Prostate gland (tissue), 2 donors: ENCODE measurements around the gene CTSO. TPM values are rescaled to one million over a fixed set of nuclear protein-coding genes. Genes with fewer than 3 reads are reported as not detected.

Experiments
- DNase-seq: peaks from one replicate; pipeline ENCODE4 v3.0.0-alpha.2; 2019; ENCODE audit warnings: low spot score
- H3K27ac ChIP-seq, 2 donors: fragments of 200-600 bp; sonication (generic); 2 replicates each; pipeline ENCODE4 v1.5.1; 2017 to 2019
- H3K27me3 ChIP-seq: fragments of 200-600 bp; sonication (generic); replicated peaks from 2 replicates; pipeline ENCODE4 v1.5.1; 2019; ENCODE audit not compliant: insufficient read depth
- H3K36me3 ChIP-seq, 2 donors: fragments of 200-600 bp; sonication (generic); 1 replicate in 1 of 2; 2 replicates in 1 of 2; pipeline versions ENCODE4 v1.5.1 to v1.8.1; 2017 to 2019
- H3K4me1 ChIP-seq: fragments of 200-600 bp; sonication (generic); replicated peaks from 2 replicates; pipeline ENCODE4 v1.5.1; 2019
- H3K4me3 ChIP-seq, 2 donors: fragments of 200-600 bp; sonication (generic); 2 replicates each; pipeline ENCODE4 v1.5.1; 2017 to 2019
- H3K9me3 ChIP-seq: fragments of 200-600 bp; sonication (generic); 2 replicates; pipeline ENCODE4 v1.5.1; 2017
- POLR2A ChIP-seq: fragments of 450-650 bp; IDR thresholded peaks from one replicate; pipeline ENCODE4 v1.6.1; 2016; ENCODE audit warnings: antibody characterized with exemption, mild to moderate bottlenecking
- POLR2AphosphoS5 ChIP-seq: sonication (generic); formaldehyde crosslinking; IDR thresholded peaks from one replicate; pipeline ENCODE4 v1.6.1; 2017; ENCODE audit warnings: antibody characterized with exemption
- WGBS: methylation state at CpG from one replicate; pipeline ENCODE4 v1.1.5; 2018; 5-methylcytosine and 5-hydroxymethylcytosine counted together
- intact Hi-C: fragments of 100-400 bp; cut with DNase I; formaldehyde crosslinking; loops from one replicate; pipeline ENCODE4 v1.14.2; 2022
- total RNA-seq, 2 donors: library from RNA; depleted of rRNA; stranded (reverse); fragments of >200 nt; gene quantifications; one replicate each; pipeline ENCODE4 v1.1.0, GENCODE V29; 2016
- TF ChIP-seq, protein P1 (sequence below), 4 experiments: fragments of 200-600 bp in 2 of 4; fragments of 450-650 bp in 2 of 4; sonication (generic) in 2 of 4; IDR thresholded peaks; 1 replicate in 3 of 4; 2 replicates in 1 of 4; pipeline ENCODE4 v1.5.1; 2016 to 2019; ENCODE audit warnings: antibody characterized with exemption in 4 of 4, mild to moderate bottlenecking in 2 of 4, moderate library complexity in 2 of 4

The CTSO gene
- total RNA-seq, 2 donors from 2014 or later: 24.9 to 37.5 TPM

DNA sequence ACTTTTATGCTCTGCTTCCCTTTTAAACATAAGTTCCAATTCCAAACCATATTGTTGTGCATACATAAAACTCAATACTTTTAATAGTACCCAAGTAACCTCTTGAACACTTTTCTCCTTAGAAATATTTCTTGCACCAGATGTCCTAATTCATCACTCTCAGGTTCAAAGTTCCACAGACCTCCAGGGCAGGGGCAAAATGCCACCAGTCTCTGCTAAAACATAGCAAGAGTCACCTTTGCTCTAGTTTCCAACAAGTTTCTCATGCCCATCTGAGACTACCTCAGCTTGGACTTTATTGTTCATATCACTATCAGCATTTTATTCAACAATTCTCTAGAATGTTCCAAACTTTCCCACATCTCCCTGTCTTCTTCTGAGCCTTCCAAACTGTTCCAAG is 73.9 kb downstream of the CTSO start:
- TF ChIP-seq, protein P1, sequence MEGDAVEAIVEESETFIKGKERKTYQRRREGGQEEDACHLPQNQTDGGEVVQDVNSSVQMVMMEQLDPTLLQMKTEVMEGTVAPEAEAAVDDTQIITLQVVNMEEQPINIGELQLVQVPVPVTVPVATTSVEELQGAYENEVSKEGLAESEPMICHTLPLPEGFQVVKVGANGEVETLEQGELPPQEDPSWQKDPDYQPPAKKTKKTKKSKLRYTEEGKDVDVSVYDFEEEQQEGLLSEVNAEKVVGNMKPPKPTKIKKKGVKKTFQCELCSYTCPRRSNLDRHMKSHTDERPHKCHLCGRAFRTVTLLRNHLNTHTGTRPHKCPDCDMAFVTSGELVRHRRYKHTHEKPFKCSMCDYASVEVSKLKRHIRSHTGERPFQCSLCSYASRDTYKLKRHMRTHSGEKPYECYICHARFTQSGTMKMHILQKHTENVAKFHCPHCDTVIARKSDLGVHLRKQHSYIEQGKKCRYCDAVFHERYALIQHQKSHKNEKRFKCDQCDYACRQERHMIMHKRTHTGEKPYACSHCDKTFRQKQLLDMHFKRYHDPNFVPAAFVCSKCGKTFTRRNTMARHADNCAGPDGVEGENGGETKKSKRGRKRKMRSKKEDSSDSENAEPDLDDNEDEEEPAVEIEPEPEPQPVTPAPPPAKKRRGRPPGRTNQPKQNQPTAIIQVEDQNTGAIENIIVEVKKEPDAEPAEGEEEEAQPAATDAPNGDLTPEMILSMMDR (IDR thresholded peaks at IDR 0.05): no peak
- TF ChIP-seq POLR2A: no peak
- TF ChIP-seq POLR2AphosphoS5: no peak
- H3K27ac ChIP-seq: no peak overlapping the region
- DNase-seq: no peak
- H3K4me3 ChIP-seq: no peak overlapping the region
- no peaks in the 10 kb centered on the region for H3K4me1 ChIP-seq
- intact Hi-C loops: no loop called here
- no peaks in the 10 kb centered on the region for H3K9me3 ChIP-seq
- no peaks in the 10 kb centered on the region for H3K36me3 ChIP-seq
- no peaks in the 10 kb centered on the region for H3K27me3 ChIP-seq

DNA sequence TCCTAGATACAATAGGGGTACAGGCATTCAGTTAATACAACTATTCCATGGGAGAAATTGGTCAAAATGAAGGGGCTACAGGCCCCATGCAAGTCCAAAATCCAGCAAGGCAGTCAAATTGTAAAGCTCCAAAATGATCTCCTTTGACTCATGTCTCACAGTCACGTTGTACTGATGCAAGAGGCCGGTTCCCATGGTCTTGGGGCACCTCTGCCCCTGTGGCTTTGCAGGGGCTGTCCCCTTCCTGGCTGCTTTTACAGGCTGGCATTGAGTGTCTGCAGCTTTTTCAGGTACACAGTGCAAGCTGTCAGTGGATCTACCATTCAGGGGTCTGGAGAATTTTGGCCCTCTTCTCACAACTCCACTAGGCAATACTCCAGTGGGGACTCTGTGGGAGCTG is 75.1 kb downstream of the CTSO start:
- WGBS: 39% methylated on average over 2 of the region's 2 CpGs
- DNase-seq: no peak
- intact Hi-C loops: no loop called here
- Histone ChIP-seq H3K27me3 (no peaks in the 10 kb centered on the region), H3K4me3 (no peak overlapping the region), H3K4me1 (no peaks in the 10 kb centered on the region), H3K9me3 (no peaks in the 10 kb centered on the region), H3K27ac (no peak overlapping the region), H3K36me3 (no peaks in the 10 kb centered on the region)
- TF ChIP-seq POLR2A (no peak), POLR2AphosphoS5 (no peak)
- TF ChIP-seq, protein P1 (IDR thresholded peaks at IDR 0.05): no peak

DNA sequence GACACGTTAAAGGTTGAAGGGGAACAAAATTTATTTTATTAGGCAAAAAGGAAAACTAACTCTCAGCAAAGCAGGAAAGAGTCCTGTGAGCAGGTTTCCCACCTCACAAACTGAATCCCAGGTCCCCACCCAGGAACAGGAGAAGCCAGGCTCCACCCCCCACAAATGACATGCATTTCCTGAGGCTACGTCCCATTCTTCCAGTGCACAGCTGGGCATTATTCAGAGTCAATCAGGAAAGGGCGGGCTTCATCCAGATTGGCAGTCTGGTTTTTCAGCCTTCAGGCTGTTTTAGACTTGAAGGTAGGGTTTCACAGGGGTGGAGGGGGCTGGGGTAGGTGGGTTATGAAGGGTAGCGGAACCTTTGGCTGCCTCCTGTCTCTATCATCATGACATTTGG is 75.7 kb downstream of the CTSO start:
- Histone ChIP-seq H3K9me3 (no peaks in the 10 kb centered on the region), H3K27me3 (no peaks in the 10 kb centered on the region), H3K4me3 (no peak overlapping the region), H3K36me3 (no peaks in the 10 kb centered on the region), H3K4me1 (no peaks in the 10 kb centered on the region), H3K27ac (no peak overlapping the region)
- WGBS: 89% methylated on average over 4 of the region's 4 CpGs
- no peak for DNase-seq
- intact Hi-C loops: no loop called here
- TF ChIP-seq, protein P1 (IDR thresholded peaks at IDR 0.05): no peak
- no peak for TF ChIP-seq POLR2A
- TF ChIP-seq POLR2AphosphoS5: no peak

DNA sequence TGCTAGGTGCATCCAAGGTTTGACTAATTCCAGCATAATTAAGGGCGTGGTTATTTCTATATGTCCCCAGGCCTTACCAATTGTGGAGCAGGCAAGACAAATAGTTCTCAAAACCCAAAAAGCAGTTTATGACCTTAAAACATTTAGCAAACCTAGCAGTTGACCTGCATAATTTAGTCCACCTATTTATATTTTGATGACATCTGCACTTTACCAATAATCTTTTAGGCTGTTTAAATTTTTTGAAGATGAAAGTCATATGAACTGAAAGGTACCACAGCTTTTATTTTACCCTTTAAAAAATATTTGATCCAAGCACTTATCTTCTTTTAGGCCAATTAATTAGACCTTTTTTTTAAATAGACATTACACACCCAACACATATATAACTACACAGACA is 77.8 kb downstream of the CTSO start:
- Histone ChIP-seq H3K27me3 (no peaks in the 10 kb centered on the region), H3K4me1 (no peaks in the 10 kb centered on the region), H3K4me3 (no peak overlapping the region), H3K9me3 (no peaks in the 10 kb centered on the region), H3K27ac (no peak overlapping the region), H3K36me3 (no peaks in the 10 kb centered on the region)
- intact Hi-C loops: no loop called here
- TF ChIP-seq POLR2AphosphoS5: no peak
- TF ChIP-seq POLR2A: no peak
- TF ChIP-seq, protein P1 (IDR thresholded peaks at IDR 0.05): no peak
- no peak for DNase-seq
- WGBS: 93% methylated on average over 1 of the region's 1 CpG

Other genes starting within 250 kb of the CTSO start
- gene GUCY1B1, start 194.8 kb downstream of the CTSO start, total RNA-seq: 10 to 100 TPM in 1 of 2 donors, 1 to 10 TPM in 1; 5.6 to 12.6 TPM
- gene ASIC5, start 87.6 kb downstream of the CTSO start, total RNA-seq: not detected
- 1 to 10 TPM in 1 of 2 donors, under 1 TPM in 1; 0.09 to 4.8 TPM for gene TDO2, start 50.2 kb downstream of the CTSO start, total RNA-seq